Measurements from ENCODE around the gene COL27A1.

Gene COL27A1

DNA sequence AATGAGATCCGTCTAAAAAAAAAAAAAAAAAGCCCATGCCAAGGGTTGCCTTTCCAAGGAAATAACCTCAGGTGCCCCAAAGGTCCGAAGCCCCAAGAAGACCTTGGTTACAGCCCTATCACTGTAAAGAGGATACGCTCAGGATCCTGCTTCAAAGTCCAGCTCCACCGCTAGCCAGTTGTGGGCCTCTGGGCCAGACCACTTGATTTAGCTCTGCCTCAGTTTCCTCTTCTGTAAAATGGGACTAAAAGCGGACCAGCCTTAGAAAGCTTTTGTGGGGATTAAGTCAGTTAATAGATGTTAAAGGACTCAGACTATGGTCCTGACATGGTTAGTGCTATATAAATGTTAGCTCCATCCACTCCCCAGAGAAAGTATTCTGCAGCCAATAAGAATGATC lies 118.9 kb downstream of the COL27A1 start:
- DNase-seq, result no peak

DNA sequence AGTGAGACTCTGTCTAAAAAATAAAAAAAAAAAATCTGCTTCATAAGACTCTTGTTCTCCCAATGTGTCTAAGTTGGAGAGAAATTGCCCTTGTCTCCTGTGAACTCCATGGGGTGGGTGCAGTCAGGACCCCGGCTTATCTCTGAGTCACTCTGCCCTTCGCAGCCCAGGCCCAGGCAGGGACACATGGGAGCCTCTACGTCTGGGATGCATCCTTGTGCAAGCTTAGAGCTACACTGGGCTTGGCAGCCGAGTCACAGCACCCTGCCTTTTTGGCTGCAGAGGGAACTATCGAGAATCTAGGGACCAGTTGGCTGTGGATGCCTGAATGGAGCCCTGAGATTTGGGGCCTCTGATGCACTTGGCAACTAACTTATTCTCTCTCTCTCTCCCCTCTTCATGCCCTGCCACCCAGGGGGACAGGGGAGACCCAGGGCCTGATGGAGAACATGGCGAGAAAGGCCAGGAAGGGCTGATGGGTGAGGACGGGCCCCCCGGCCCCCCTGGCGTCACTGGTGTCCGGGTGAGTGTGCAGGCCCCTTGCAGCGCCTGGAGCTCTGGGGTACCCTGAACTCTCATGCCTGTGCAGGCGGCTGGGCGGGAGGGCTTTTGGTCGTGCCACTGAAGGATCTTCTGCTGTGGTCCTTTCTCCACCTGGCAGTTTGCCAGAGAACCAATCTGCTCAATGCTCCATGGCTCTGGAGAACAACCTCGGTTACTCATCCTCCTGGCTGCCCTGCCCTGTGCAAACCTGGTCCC lies 120.1 kb downstream of the COL27A1 start:
- DNase-seq, result peak; percentile 39

DNA sequence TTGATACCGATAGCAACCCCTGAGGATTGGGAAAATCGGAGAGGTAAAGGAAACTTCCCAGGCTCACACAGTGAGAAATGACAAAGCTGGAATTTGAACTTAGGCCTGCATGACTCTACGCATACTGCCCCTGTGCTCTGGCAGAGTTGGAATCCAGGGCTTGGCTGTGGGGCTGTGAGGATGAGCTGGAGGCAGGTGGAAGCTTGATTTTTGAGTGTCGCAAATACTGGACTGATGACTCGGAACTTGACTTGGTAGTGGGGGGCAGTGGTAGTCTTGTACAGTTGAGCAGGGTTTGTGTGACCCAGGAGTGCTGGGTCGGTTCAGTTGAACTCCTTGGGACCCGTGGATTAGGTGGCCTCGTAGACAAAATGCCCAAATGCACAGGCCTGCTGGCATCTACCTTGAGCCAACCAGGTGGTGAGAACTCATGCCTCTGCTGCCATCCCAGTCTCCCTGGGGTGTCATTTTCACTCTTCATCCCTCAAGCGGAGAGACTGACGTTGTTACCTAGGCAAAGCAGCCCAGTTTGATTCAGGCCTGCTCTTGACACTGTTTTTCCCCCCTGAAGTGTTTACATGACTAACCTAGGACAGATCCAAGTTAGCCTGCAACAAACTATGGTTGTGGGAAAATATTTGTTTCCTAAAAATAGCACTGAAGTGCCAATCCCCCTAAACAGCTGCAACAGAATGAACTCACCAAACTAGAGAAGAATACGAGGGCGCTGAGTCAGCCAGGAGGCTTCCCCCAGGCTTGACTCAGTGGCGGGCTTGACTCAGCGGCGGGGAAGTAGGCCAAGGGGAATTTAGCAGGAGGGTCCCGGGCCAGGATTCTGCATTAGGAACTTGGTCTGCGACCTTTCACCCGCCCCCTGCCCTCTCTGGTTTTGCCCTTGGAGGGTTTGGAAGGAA lies 121.8 kb downstream of the COL27A1 start:
- peak; percentile 96 for DNase-seq

DNA sequence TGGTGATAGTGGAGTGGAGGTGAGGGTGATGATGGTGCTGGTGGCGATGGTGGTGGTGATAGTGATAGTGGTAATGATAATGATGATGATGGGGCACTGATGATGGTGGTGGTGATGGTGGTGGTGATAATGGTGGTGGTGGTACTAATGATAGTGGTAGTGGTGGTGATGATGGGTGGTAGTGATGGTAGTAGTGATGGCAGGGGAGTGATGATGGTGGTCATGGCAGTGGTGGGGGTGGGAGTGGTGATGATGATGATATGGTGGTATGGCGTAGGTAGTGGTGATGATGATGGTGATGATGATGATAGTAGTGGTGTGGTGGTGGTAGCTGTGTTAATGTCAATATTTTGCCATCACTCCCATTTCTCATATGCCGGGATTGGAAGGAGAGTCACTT lies 123.0 kb downstream of the COL27A1 start:
- DNase-seq, result no peak

DNA sequence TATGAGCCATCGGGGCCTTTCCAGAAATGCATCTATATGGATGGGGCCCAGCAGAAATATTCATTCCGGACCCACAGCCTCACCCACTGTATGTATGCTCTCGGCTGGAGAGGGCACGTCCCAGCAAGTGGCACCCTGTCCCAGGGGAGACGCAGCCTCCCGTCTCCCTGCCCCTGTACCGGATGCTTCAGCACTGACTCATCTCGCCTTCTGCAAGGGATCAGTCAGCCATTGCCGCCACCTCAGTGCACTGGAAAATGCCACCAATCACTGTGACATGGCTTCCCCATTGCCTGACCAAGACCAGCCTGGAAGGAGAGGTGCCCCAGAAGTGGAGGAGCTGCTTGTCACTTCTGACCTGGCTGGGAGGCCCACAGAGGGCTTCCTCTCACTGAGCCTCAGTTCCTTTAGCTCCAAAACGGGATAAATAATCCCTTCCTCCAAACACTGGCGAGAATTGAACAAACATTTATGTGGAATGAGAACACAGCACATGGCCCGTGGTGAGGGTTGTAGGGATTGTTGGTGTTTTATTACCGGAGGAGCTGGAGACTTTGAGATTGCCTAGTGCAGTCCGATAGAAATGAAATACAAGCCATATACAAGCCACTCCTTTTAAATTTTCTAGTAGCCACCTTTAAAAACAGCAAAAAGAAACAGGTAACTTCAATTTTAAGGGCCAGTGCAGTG lies 123.7 kb downstream of the COL27A1 start:
- DNase-seq, result peak; percentile 93

DNA sequence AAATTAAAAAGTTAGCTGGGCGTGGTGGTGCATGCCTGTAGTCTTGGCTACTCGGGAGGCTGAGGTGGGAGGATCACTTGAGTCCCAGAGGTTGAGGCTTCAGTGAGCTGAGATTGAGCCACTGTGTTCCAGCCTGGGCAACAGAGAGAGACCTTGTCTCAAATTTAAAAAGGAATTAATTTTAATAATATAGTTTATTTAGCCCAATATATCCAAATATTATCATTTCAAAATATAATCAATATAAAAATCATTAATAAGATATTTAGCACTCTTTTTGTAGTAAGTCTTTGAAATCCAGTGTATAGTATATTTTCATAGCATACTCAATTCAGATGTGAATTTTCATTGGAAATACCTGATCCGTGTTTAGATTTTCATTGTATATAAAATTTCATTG lies 124.4 kb downstream of the COL27A1 start:
- DNase-seq, result no peak

DNA sequence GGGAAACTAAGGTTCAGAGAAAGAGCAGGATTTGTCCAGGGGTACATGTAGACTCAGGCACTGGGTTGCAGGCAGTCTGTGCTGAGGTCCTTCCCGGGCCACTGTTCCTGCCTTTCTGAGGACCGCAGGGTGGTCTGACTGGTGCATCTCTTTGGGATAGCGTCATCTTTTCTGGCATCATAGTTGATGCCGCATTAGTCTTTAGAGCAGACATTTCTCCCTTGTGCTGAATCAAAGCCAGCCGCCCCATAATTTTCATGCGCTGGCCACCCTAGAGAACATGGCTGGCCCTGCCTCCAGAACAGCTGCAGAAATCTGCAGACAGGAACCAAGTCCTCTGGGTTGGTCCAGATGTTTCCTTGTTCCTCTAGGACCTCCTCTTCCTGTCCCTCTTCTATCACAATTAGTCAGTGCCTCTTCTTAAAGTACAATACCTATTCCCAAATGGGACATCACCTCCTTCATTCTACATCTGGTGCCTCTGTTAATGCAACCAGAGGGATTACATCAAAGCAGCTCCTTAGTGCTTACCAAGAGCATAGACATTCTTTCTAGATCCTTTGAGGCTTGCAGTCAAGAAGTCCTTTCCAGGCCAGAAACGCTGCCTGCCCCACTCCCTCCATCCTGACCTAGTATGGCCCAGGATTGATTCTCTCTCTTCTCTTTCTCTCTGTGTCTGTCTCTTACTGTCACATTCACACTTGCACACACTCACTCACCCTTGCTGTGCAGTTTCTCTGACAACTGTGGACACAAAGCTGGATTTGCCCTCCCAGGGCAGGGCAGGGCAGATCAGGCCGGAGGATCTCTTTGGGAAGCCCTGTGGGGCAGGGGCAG lies 125.5 kb downstream of the COL27A1 start:
- peak; percentile 90 for DNase-seq

DNA sequence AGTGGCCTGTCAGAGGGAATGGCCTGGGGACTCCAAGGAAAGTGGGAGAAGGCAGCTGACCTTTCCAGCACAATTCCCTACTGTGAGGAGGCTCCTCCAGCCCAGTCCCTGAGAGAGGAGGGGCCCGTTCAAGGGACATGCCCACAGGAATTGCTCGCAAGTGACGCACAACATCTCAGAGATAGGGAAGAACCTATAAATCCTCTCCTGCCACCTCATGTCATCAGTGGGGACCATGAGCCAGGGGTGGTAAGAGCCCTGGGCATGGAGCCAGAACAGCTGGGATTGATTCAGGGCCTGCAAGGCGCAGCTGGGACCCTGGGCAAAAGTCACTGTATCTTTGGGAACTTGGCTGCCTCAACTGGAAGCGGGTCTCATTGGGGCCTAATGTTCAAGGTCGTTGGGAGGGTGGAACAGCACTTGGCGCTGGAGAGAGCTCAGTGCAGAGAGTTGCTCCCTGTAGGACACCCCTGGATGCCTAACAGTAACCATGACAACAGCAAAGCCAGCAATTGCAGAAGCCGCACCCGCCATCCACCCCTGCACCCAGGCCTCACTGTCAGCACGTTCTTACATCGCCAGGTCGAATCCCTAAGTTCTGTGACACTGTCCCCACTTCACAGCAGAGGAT lies 126.3 kb downstream of the COL27A1 start:
- DNase-seq, result peak; percentile 93

DNA sequence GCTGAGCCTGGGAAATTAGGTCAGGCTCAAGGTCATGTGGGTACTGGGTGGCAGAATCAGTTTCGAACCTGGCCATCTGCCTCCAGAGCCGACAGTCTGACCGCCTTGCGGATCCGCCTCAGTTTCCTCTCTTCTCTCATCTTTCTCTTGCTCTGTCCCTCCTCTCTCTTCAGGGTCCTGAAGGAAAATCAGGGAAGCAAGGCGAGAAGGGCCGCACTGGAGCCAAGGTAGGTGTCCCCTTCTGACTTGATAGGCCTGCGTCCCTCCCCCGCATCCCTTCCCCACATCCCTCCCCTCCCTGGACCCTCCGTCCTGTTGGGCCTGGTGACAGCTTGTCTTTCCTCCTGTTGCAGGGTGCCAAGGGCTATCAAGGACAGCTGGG lies 126.8 kb downstream of the COL27A1 start:
- no peak for DNase-seq

DNA sequence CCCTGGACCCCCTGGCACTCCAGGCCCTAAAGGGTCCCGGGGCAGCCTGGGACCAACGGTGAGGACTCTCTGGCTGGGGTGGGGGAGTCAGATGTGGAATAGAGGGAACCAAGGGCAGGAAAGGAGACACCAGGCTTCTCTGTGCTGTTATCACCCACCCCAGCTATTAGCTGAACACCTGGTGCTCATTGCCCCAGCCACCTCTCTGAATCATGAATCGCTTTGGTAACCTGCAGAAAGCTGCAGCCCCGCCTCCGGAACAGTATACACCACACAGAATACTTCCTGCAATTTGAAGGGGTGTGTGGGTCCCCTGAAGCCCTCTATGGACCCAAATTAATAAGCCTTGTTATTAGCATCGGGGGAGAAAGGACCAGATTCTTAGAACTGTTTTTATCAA lies 127.2 kb downstream of the COL27A1 start:
- no peak for DNase-seq

DNA sequence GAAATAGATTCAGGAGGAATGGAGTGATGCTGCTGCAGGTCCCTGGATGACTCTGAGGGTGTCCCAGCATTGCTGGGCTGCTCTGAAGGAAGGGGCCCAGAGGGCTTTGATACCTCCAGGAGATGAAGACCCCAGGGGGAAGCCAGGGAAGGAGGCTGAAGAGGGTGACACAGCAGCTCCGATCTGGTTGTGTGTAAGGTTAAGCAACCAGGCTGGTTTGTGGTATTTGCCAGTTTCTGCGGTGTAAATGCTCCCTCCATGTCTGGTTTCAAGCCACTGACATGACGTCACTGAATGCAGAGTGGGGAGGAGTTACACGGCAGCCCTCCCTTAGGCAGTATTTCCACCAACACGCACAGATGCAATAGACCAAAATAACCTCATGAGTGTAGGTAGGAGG lies 127.6 kb downstream of the COL27A1 start:
- peak; percentile 91 for DNase-seq

DNA sequence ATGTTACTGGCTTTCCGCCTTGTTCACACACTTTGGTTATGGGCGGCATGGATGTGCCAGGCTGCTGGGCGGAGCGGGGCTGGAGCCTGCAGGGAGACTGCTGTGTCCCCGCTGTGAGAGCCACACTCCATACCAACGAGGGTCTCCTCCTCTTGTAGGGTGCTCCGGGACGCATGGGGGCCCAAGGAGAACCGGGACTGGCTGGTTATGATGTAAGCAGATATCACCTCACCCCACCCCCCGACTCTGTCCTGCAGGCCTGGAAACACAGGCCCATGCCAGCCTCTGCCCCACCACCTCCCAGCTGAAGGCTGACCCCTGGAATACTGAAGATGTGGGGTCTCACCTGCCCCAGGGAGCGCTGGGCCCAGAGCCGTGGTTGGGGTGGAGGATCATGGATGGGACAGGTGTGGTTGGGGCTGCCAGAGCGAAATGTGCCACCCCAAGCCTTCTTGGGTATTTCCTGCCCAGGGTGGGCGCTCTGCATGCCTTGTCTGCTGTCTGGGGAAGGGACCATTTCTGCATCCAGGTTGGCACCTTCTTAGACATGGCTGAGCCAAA lies 128.3 kb downstream of the COL27A1 start:
- no peak for DNase-seq

DNA sequence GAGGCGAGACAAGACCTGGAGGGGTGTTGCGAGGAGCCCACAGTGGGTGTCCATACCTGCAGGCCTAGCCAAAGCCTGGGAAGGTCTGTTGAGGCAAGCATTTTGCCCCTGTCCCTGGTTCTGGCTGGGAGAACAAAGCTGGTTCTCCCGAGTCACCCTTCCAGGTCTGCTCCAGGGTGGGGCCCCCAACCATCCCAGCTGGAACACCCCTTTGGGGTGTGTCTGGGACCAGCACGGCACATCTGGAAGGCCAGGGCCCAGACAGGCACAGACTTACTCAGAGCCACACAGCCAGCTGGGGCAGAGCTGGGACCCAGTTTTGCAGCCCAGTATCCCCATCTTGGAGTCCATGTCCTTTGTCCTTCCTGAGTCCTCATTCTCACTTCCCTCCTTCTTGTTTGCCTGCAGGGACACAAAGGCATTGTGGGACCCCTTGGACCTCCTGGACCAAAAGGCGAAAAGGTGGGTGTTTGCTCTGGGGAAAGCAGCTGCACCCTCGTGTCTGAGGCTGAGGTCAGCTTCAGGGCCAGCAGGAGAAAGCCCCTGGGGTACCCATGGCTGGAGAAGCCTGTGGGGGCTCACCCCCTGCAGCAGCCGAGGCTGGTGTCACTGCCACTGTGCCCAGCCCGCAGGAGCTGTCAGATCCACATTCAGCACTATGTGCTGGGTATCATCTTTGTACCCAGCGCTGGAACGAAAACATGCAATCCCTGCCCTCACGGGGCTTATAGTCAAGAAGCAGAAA lies 129.2 kb downstream of the COL27A1 start:
- DNase-seq, result no peak

DNA sequence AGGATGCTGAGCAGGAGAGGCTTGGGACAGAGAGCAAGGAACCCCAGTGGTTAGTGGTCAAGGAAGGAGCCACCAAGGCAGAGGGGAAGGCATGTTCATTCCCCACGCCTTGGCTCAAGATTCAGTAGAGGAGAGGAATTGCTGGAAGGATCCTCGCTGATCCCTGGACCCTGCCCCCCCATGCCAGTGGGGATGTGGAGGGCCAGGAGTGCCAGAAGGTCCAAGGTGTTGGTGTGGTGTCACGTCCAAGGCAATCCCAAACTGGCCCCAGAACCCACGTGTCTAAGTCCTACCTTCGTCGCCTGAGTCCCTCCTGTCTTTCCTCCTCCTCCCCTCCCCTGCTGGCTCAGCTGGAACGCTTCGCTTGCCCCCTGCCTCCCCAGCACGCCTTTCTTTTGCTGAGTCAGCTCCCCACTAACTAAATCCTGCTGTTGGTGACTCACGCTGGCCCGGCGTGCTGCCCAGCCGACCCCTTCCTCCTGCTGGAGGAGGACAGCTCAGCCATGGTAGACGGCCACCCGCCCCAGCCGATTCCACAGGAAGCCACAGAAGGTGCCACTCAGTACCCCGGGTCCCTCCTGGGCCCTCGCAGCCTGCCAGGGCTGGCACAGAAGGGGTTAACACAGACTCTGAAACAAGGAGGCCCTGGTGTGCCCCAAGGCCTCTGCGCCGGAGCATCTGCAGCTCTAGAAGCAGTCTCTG lies 130.0 kb downstream of the COL27A1 start:
- peak; percentile 94 for DNase-seq

DNA sequence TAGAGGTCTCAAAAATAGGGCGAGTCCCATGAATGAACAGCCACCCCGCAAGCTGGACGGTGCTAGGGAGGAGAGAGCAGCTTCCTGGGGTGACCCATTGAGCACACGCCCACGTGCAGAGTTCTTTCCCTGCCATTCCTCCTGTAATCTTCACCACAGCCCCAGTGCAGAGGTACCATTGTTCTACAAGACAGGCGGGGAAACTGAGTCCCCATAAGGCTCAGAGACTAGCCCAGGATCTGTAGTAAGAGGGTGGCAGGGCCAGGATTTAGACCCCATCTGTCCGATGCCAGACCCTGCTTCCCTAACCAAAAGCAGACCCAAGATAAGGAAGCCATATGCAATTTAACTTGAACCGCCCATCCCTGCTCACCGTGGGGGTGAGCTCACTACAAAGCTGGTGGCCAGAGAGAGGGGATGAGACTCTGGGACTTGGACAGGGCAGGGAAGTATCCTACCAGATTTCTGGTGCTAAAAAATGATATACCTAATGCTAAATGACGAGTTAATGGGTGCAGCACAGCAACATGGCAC lies 130.9 kb downstream of the COL27A1 start:
- no peak for DNase-seq

DNA sequence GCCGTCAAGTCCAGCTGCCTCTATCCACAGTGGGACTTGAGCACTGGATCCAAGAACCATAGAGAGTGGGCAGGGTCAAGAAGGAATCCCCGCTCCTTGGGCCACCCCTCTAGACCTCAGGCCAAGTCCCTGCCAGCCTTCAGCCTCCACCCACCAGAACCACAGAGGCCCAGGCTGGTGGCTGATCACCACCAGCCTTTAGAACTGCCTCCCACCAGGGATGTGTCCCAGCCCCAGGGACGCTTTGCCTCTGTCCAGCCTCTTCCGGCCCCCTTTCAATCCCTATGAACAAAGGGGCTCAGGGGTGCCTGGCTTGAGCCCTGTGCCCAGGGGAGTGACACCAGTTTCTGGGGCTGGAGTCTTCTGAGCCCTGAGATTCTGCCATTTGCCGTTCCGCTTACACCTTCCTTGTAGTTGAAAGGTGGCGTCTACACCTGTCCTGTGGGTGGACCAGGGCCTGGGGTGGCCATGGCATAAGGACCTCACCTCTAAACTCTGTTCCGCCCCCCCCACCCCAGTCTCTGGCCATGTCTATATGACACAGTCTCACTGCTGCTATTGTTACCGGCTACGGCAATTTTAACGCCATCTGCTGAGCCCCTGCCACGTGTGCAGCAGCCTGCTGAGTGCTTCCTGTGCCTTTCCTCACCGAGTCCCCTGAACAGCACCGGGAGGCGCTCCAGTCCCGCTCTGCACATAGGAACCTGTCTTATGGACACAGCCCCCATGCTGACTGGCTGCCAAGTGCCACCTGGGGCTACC lies 131.8 kb downstream of the COL27A1 start:
- DNase-seq, result no peak

DNA sequence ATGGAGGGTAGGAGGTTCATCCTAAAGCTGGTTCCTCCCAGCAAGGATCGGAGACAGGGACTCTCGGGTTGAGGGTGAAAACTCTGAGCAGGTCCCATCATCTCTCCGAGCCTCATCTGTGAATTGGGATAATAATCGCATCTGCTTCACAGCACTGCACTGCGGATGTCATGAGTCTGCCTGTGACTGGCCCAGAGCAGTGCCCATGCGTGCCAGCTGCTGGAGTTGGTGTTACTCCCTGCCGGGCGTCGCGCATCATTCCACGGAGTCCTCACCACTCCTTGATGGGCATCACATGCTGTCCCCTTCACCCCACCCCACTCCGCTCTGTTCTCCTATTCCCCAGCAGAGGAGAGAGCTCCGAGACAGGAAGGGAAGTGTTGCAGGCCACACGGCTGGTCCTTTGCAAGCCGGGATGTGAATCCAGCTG lies 132.4 kb downstream of the COL27A1 start:
- no peak for DNase-seq

DNA sequence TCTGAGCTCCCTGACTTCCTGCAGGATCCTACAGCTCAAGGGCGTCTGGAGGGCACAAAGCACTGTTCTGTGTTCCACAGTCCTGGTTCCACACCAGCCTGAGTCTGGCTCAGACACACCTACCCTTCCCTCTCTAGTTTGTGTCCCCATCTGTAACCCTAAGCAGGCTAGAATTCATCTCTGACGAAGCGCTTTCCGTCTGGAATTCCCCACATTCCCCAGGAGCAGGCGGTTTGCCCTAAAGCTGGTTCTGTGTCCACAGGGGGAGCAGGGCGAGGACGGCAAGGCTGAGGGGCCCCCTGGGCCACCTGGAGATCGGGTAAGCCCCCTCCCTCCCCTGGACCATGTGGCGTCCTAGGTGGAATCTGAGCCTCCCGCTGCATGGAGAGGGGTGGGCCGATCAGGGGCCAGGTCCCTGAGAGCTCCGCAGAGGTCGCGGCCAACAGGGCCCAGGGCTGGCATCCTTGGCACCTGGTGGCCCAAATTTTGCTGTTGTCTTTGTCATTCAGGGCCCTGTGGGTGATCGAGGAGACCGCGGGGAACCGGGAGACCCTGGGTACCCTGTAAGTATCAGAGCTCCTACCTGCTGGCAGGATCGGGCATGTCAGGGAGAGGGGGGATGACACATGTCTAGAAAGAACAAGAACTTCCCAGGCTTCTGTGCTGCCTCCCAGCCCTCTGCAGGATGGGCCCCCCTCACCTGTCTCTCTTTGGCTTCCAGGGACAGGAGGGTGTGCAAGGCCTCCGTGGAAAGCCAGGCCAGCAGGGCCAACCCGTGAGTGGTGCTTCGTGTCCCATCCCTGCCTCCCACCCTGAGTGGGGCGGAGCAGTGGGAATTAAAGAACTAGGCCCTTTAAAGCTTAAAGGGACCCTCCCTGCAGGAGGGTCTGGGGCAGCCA lies 133.1 kb downstream of the COL27A1 start:
- peak; percentile 85 for DNase-seq

Measured in fibroblast of skin of back (primary cell).